SK-N-SH treated with all-trans-retinoic acid at 6 μM for 48 hours (cell line): ENCODE results near the gene ATP8A2.

Experiments used
- ARNTL ChIP-seq: fragments of 450-650 bp; formaldehyde crosslinking; IDR thresholded peaks from 2 replicates; pipeline ENCODE4 v1.5.0; 2020; ENCODE audit warnings: low read depth, mild to moderate bottlenecking, moderate library complexity, borderline replicate concordance
- CSDC2 ChIP-seq: fragments of 250-450 bp; sonication (Bioruptor Pico); IDR thresholded peaks from 2 replicates; pipeline ENCODE4 v1.5.0; 2020; ENCODE audit warnings: mild to moderate bottlenecking, moderate library complexity
- ISL1 ChIP-seq: fragments of 250-450 bp; sonication (Bioruptor Pico); IDR thresholded peaks from 2 replicates; pipeline ENCODE4 v2.1.2; 2022; ENCODE audit warnings: mild to moderate bottlenecking, moderate library complexity
- ZC3H10 ChIP-seq: fragments of 250-450 bp; sonication (Bioruptor Pico); IDR thresholded peaks from 2 replicates; pipeline ENCODE4 v1.5.1; 2021; ENCODE audit warnings: mild to moderate bottlenecking, moderate library complexity
- ZFP3 ChIP-seq: fragments of 250-450 bp; sonication (Bioruptor Pico); IDR thresholded peaks from 2 replicates; pipeline ENCODE4 v1.5.0; 2020; ENCODE audit warnings: mild to moderate bottlenecking, moderate library complexity
- ZFP30 ChIP-seq: fragments of 450-650 bp; formaldehyde crosslinking; IDR thresholded peaks from 2 replicates; pipeline ENCODE4 v1.5.0; 2022; ENCODE audit warnings: mild to moderate bottlenecking, moderate library complexity
- ZNF70 ChIP-seq: fragments of 450-650 bp; formaldehyde crosslinking; IDR thresholded peaks from 2 replicates; pipeline ENCODE4 v1.5.0; 2020; ENCODE audit warnings: mild to moderate bottlenecking, moderate library complexity
- TF ChIP-seq, protein P1 (sequence below): fragments of 250-450 bp; sonication (Bioruptor Pico); IDR thresholded peaks from 2 replicates; pipeline ENCODE4 v1.5.1; 2020; ENCODE audit warnings: low read depth, mild to moderate bottlenecking, moderate library complexity
- TF ChIP-seq, protein P2 (sequence below): fragments of 250-450 bp; sonication (Bioruptor Pico); IDR thresholded peaks from 2 replicates; pipeline ENCODE4 v1.8.0; 2020; ENCODE audit warnings: mild to moderate bottlenecking, moderate library complexity, borderline replicate concordance
- TF ChIP-seq, protein P3 (sequence below): fragments of 250-450 bp; sonication (Bioruptor Pico); IDR thresholded peaks from 2 replicates; pipeline ENCODE4 v1.5.1; 2021; ENCODE audit warnings: mild to moderate bottlenecking, moderate library complexity
- TF ChIP-seq, protein P4 (sequence below): fragments of 250-450 bp; sonication (Bioruptor Pico); IDR thresholded peaks from 2 replicates; pipeline ENCODE4 v1.8.0; 2021; ENCODE audit warnings: low read depth, mild to moderate bottlenecking, moderate library complexity, borderline replicate concordance

DNA sequence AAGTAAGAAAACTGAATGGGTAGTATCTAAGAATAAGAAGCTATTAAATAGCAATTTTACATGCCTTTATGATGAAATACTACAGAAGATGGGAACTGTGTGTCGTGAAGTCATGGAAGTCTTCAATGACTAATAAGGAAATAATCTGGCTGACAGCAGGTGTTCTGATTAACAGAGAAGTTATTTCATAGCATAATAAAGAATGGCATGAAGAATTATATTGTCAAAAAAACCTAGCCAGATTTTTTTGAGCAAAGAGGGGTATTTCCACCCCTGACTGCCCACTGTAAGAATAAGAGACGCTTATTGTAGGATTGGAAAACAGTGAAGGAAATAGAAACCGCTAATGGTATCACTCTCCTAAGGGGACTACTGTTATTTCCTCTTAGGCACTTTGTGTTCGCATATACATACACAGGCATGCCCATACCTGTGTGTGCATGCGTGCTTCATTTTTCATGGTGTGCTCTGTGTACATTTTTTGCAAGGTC is 361.3 kb downstream of the ATP8A2 start:
- no peak for TF ChIP-seq ZFP30 (CRISPR knock-in tag)
- TF ChIP-seq, protein P1, sequence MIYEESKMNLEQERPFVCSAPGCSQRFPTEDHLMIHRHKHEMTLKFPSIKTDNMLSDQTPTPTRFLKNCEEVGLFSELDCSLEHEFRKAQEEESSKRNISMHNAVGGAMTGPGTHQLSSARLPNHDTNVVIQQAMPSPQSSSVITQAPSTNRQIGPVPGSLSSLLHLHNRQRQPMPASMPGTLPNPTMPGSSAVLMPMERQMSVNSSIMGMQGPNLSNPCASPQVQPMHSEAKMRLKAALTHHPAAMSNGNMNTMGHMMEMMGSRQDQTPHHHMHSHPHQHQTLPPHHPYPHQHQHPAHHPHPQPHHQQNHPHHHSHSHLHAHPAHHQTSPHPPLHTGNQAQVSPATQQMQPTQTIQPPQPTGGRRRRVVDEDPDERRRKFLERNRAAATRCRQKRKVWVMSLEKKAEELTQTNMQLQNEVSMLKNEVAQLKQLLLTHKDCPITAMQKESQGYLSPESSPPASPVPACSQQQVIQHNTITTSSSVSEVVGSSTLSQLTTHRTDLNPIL: no peak
- TF ChIP-seq ZNF70 (CRISPR knock-in tag): no peak
- TF ChIP-seq ZFP3 (CRISPR knock-in tag): no peak
- no peak for TF ChIP-seq ARNTL (CRISPR knock-in tag)
- TF ChIP-seq, protein P2, sequence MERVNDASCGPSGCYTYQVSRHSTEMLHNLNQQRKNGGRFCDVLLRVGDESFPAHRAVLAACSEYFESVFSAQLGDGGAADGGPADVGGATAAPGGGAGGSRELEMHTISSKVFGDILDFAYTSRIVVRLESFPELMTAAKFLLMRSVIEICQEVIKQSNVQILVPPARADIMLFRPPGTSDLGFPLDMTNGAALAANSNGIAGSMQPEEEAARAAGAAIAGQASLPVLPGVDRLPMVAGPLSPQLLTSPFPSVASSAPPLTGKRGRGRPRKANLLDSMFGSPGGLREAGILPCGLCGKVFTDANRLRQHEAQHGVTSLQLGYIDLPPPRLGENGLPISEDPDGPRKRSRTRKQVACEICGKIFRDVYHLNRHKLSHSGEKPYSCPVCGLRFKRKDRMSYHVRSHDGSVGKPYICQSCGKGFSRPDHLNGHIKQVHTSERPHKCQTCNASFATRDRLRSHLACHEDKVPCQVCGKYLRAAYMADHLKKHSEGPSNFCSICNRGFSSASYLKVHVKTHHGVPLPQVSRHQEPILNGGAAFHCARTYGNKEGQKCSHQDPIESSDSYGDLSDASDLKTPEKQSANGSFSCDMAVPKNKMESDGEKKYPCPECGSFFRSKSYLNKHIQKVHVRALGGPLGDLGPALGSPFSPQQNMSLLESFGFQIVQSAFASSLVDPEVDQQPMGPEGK: no peak
- TF ChIP-seq, protein P3, sequence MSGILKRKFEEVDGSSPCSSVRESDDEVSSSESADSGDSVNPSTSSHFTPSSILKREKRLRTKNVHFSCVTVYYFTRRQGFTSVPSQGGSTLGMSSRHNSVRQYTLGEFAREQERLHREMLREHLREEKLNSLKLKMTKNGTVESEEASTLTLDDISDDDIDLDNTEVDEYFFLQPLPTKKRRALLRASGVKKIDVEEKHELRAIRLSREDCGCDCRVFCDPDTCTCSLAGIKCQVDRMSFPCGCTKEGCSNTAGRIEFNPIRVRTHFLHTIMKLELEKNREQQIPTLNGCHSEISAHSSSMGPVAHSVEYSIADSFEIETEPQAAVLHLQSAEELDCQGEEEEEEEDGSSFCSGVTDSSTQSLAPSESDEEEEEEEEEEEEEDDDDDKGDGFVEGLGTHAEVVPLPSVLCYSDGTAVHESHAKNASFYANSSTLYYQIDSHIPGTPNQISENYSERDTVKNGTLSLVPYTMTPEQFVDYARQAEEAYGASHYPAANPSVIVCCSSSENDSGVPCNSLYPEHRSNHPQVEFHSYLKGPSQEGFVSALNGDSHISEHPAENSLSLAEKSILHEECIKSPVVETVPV: no peak
- no peak for TF ChIP-seq ZC3H10
- TF ChIP-seq CSDC2: no peak
- no peak for TF ChIP-seq ISL1 (CRISPR knock-in tag)
- TF ChIP-seq, protein P4, sequence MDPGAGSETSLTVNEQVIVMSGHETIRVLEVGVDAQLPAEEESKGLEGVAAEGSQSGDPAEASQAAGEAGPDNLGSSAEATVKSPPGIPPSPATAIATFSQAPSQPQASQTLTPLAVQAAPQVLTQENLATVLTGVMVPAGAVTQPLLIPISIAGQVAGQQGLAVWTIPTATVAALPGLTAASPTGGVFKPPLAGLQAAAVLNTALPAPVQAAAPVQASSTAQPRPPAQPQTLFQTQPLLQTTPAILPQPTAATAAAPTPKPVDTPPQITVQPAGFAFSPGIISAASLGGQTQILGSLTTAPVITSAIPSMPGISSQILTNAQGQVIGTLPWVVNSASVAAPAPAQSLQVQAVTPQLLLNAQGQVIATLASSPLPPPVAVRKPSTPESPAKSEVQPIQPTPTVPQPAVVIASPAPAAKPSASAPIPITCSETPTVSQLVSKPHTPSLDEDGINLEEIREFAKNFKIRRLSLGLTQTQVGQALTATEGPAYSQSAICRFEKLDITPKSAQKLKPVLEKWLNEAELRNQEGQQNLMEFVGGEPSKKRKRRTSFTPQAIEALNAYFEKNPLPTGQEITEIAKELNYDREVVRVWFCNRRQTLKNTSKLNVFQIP (CRISPR knock-in tag): no peak
